Ureter (tissue), 1 donor: ENCODE results near the gene NFKB1. TPM values are rescaled to one million over a fixed set of nuclear protein-coding genes. Genes with fewer than 3 reads are reported as not detected.
"Not testable (repeated sequence)": the region's sequence is repeated elsewhere in the genome, so short reads cannot be mapped to it uniquely, and the experiment has no call there.

Experiments
- DNase-seq: peaks from one replicate; pipeline ENCODE4 v3.0.0-alpha.2; 2020; ENCODE audit warnings: low spot score
- total RNA-seq: library from RNA; stranded (reverse); gene quantifications from one replicate; pipeline ENCODE4 v1.2.4, GENCODE V29; 2023
- donor health status: DM: yes; HTN: yes; CAD: no.

The NFKB1 gene, protein sequence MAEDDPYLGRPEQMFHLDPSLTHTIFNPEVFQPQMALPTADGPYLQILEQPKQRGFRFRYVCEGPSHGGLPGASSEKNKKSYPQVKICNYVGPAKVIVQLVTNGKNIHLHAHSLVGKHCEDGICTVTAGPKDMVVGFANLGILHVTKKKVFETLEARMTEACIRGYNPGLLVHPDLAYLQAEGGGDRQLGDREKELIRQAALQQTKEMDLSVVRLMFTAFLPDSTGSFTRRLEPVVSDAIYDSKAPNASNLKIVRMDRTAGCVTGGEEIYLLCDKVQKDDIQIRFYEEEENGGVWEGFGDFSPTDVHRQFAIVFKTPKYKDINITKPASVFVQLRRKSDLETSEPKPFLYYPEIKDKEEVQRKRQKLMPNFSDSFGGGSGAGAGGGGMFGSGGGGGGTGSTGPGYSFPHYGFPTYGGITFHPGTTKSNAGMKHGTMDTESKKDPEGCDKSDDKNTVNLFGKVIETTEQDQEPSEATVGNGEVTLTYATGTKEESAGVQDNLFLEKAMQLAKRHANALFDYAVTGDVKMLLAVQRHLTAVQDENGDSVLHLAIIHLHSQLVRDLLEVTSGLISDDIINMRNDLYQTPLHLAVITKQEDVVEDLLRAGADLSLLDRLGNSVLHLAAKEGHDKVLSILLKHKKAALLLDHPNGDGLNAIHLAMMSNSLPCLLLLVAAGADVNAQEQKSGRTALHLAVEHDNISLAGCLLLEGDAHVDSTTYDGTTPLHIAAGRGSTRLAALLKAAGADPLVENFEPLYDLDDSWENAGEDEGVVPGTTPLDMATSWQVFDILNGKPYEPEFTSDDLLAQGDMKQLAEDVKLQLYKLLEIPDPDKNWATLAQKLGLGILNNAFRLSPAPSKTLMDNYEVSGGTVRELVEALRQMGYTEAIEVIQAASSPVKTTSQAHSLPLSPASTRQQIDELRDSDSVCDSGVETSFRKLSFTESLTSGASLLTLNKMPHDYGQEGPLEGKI
- total RNA-seq, result 55.4 TPM

DNA sequence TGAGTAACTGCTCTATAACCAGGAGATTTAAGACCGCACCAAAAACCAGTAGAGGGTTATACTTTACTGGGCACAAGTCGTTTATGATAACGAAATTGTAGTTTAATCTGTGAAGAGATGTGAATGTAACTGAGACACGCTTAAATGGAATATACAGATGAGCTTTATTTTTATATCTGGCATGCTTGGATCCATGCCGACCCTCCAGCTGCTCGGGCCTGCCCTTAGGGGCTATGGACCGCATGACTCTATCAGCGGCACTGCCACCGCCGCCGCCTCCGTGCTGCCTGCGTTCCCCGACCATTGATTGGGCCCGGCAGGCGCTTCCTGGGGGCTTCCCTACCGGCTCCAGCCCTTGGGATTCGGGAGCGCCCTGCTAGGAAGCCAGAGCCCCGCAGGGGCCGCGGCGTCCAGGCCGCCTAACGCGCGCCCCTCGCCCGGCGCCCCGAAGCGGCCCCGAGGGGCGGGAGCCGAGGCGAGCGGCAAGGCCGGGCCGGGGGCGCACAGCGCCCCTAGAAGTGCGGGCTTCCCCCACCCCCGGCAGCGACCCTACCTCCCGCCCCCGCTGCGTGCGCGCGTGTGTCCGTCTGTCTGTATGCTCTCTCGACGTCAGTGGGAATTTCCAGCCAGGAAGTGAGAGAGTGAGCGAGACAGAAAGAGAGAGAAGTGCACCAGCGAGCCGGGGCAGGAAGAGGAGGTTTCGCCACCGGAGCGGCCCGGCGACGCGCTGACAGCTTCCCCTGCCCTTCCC is at the start of gene NFKB1:
Gene NFKB1 (plus strand): TSS at position 664 of the 751 bp plus-strand sequence. CDS start 24,160 bp downstream, outside the sequence.
- DNase-seq, result peak; percentile 76

DNA sequence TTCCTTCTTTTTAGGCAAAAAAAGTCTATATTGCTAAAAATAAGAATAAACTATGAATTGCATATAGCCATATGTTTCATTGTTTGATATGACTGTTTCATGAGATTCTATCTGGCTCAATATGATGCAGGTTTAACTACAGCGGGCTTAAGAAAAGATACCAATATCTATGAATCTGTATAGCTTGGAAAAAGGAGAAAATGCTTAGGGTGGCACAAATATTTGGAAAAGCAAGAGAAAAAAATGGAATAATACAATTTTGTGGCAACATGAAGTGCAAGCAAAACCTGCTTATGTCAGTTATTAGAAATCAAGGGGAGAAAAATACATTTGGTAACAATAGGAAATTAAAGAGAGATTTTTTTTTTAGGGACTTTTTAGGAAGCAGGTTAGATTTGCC is 48.3 kb upstream of the NFKB1 start:
- DNase-seq, result no peak

DNA sequence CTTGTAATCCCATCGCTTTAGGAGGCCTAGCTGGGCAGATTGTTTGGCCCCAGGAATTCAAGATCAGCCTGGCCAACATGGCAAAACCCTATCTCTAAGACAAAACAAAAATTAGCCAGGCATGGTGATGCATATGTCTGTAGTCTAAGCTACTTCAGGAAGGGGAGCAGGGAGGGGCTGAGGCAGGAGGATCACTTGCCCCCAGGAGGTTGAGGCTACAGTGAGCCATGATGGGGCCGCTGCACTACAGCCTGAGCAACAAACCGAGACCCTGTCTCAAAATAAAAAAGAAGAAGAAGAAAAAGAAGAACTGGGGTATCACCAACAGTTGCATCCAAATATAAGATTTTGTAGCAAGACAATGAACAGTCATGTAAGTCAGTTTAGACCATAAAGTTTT is 47.3 kb upstream of the NFKB1 start:
- no peak for DNase-seq

DNA sequence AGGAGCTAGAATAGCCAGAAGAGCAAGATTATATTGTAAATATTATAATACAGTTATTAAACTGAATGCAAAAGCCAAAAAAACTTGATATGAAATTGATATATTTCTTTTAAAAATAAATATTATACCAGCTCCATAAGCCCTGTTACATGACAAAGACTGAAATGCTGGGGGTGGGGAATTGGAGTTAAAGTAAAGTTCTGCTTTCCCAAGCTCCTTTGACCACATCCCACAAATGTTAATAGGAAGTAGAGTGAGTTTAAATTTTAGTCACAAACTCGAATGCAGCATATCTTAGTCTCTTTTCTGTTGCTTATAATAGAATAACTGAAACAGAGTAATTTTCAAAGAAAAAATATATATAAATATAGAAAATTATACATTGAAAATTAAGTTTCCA is 46.9 kb upstream of the NFKB1 start:
- no peak for DNase-seq

DNA sequence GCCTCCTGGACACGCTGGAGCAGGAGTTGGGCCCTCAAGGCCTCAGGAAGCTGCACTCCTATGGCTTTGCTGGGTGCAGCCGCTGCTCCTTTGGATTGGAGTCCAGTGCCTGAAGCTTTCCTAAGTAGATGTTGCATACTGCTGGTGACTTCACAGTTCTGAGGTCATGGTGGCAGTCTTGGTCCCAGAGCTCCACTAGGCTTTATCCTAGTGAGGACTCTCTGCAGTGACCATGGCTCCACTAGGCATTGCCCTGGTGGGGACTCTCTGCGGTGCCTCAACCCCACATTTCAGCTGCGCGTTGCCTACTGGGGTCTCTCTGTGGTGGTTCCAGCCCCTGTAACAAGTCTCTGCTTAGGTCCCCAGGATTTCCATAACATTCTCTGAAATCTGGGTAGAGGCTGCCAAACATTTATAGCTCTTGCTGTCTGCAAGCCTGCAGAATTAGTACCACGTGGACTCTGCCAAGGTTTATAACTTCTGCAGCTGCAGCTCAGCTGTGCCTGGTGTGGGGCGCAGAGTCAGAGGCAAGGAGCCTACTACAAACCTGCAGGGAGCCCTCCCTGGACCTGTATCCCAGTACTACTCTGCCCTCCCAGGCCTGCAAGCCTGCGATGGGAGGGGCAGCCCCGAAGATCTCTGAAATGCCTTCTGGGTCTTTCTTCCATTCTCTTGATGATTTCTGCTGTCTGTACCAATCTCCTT is 46.0 kb upstream of the NFKB1 start:
- no peak for DNase-seq

DNA sequence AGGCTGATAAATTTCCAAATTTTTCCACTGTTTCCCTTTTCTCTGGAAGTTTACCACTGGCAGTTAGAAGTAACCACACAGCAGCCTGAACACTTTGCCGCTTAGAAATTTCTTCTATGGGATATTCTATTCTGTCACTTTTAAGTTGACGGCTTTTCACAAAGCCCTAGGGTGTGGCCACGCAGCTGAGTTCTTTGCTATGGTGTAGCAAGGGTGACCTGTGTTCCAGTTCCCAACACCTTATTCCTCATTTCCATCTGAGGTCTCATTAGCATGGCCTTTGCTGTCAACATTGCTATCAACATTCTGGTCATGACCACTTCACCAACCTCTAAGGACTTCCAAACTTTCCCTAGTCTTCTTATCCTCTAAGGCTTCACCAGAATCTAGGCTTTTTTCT is 45.4 kb upstream of the NFKB1 start:
- DNase-seq, result no peak

DNA sequence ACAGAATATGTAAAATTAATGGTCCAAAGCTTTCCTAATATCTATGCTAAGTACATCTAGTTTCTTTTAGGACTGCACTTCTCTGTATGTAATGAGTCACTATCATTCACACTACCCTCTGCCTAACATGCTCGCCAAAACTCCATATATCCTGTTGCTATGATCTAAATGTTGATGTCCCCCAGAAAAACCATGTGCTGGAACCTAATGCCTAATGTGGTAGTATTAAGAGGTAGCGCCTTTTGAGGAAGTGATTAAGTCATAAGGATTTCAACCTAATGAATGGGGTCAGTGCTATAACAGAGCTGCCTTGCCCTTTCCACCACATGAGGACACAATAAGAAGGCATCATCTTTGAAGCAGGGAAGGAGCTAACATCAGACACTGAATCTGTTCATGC is 34.9 kb upstream of the NFKB1 start:
- DNase-seq, result no peak

DNA sequence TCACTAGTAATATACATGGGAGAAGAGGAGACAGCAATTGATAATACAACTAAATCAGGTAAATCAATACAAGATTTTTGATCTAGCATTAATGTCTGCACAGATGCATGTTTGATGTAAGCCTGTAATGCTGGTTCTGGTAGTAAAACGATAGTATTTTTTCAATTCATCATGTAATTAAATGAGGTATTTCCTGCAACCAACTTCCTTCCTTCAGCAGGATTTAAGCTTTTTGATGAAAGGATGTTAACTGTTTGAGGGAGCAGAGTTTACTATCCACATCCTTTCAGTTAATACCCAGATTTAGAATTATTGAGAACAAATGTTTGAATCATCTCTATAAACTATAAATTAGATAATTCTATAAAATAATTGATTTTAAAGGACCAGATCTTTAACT is 31.4 kb upstream of the NFKB1 start:
- no peak for DNase-seq

DNA sequence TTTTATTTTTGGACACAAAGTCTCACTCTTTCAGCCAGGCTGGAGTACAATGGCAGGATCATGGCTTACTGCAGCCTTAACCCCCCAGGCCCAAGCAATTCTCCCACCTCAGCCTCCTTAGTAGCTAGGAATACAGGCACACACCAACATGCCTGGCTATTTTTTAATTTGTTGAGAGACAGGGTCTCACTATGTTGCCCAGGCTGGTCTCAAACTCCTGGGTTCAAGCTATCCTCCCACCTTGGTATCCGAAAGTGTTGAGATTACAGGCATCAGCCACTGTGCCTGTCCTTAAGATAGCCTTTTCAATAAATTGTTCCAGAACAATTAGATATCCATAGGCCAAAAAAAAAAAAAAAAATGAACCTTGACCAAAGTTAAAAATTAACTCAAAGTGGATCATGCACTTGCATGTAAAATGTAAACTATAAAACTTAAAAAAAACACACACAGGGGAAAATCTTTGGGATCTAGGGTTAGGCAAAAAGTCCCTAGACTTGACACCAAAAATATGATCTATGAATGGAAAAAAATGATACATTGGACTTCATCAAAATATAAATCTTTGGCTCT is 28.6 kb upstream of the NFKB1 start:
- no peak for DNase-seq

DNA sequence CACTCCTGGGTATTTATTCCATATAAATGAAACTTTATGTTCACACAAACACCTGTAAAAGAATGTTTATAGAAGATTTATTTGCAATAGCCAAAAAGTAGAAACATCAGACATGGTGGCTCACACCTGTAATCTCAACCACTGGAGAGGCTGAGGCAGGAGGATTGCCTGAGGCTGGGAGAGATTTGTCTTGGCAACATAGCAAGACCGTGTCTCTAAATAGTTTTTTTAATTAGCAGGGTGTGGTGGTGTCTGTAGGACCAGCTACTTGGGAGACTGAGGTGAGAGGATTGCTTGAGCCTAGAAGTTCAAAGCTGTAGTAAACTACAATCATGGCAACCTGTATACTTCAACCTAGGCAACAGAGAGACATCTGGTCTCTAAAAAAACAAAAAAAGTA is 27.7 kb upstream of the NFKB1 start:
- no peak for DNase-seq

DNA sequence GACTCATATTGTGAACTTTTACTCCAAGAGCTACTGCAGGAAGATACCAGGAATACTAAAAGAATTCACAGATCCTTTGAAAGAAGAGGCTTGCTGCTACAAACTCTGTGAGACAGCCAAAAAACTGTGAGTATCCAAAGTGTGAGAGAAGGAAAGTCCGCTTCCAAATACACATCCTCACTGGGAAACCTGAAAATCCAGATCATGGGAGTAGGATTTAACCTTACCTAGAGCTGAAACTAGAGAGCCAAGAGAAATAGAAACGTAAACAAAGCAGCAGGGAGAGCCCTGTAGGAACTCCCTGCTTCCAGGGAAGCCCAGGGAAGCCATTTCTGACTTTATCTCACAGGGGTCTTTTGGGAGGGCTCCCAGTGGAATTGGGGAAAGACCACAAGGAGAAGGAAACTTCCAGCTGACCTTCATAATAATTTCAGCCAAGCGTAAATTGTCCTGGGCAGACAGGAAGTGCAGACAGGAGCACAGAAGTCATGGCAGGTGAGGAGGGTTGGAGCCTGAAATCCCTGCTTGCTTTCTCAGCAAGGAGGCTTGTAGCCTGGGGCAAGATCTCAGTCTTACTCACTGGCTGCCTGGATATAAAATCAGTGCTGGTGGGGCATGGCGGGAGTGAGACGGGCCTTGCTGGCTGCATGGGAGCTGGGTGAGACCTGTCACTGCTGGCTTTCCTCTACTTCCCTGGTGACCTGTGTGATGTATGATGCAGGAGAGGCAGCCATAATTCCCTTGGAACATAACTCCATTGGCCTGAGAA is 26.2 kb upstream of the NFKB1 start:
- DNase-seq, result no peak

DNA sequence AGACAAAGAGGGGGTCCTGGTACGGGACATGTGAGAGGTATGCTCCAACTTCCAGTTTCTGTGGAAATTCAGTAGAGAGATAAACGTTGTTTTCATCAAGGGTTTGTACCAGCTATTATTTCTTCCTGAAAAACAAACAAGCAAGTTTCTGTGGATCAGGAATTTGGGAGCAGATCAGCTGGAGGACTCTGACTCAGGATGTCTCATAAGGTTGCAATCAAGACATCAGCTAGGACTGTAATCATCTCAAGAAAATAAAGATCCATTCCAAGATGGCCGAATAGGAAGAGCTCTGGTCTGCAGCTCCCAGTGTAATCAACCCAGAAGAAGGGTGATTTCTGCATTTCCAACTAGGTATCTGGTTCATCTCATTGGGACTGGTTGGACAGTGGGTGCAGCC is 23.5 kb upstream of the NFKB1 start:
- no peak for DNase-seq

DNA sequence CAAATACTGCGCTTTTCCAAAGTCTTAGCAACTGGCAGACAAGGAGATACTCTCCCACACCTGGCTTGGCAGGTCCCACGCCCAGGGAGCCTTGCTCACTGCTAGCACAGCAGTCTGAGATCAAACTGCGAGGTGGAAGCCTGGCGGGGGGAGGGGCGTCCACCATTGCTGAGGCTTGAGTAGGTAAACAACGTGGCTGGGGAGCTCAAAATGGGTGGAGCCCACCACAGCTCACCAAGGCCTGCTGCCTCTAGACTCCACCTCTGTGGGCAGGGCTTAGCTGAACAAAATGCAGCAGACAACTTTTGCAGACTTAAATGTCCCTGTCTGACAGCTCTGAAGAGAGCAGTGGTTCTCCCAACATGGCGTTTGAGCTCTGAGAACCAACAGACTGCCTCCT is 23.0 kb upstream of the NFKB1 start:
- DNase-seq, result no peak

DNA sequence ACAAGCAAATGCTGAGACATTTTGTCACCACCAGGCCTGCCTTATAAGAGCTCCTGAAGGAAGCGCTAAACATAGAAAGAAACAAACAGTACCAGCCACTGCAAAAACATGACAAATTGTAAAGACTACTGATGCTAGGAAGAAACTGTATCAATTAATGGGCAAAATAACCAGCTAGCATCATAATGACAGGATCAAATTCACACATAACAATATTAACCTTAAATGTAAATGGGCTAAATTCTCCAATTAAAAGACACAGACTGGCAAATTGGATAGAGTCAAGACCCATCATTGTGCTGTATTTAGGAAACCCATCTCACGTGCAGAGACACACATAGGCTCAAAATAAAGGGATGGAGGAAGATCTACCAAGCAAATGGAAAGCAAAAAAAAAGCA is 21.3 kb upstream of the NFKB1 start:
- not testable (repeated sequence) for DNase-seq

DNA sequence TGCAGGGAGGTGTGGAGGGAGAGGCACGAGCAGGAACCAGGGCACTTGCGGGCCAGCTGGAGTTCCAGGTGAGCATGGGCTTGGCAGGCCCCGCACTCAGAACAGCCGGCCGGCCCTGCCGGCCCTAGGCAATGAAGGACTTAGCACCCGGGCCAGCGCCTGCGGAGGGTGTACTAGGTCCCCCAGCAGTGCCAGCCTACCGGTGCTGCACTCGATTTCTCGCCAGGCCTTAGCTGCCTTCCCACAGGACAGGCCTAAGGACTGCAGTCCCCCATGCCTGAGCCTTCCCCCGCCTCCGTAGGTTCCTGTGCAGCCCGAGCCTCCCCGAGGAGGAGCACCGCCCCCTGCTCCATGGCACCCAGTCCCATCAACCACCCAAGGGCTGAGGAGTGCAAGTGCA is 18.0 kb upstream of the NFKB1 start:
- no peak for DNase-seq

DNA sequence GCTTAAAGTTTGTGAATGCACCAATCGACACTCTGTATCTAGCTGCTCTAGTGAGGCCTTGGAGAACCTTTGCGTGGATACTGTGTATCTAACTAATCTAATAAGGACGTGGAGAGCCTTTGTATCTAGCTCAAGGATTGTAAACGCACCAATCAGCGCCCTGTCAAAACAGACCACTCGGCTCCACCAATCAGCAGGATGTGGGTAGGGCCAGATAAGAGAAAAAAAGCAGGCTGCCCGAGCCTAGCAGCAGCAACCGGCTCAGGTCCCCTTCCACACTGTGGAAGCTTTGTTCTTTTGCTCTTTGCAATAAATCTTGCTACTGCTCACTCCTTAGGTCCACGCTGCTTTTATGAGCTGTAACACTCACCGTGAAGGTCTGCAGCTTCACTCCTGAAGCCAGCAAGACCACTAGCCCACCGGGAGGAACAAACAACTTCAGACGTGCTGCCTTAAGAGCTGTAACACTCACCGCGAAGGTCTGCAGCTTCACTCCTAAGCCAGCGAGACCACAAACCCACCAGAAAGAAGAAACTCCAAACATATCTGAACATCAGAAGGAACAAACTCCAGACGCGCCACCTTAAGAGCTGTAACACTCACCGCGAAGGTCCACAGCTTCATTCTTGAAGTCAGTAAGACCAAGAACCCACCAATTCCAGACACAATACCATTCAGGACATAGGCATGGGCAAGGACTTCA is 17.0 kb upstream of the NFKB1 start:
- DNase-seq, result not testable (repeated sequence)

DNA sequence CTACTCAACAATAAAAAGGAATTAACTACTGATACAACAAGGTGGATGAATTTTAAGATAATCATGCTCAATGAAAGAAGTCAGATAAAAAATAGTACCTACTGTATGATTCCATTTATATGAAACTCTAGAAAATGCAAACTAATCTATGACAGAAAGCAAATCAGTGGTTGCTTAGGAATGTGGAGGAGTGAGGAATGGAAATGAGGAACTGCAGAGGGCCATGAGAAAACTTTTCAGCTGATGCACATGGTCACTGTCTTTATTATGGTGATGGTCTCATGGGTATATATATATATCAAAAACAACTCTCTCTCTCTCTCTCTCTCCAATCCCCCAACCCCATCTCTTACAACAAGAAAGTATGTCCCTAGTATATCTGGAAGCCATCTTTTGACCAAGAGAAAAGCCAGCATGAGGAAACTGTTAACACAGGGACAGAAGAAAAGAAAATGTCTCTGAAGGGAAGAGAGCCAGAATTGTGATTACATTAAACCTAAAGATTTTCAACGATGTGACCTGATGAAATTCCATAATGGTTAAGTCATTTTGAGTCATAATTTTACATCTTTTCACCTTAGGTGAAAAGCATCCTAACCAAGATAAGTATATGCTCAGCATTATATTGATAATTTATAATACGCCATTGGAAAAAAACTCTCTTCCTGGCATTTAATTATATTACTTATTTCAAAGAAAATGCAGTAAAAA is 8.5 kb upstream of the NFKB1 start:
- no peak for DNase-seq

DNA sequence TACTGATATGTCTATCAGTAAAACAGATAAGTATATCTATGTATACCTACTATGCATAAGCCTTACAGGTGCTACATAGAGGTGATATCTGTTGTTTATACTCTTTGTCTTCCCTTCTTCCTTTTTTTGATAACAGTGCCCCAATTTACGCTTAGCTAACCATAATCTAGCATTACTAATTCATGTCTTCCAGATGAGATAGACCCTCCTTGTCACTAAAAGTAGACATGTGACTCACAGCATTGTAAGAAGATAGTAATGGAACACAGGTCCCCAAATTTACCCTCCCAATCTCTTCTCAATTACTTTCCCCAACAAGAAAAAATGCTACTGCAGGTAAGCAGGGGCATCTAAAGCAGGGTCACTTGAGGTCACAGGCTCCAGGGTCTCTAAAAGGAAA is 7.9 kb upstream of the NFKB1 start:
- no peak for DNase-seq

DNA sequence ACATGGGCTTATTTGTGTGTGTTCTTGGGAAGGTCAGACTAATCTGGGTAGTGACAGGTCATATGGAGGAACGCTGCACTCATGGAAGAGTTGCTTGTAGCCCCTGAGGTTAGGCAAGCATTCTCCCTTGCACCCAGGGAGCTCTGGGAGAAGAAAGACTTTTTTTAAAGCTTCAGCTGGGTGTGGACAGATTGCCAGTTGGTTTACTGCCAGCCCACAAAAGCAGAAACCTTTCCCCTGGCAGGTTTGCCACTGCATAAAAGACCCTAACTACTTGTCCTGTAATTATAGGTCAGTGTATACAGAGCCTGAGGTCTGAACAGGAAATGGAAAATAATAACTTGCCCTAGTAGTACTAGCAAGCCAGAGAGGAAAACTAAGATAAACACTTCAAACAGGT is 7.4 kb upstream of the NFKB1 start:
- DNase-seq, result no peak
